GF-D8 (cell line): ENCODE measurements around the gene SEMA3E.
"Not testable (repeated sequence)": the region's sequence is repeated elsewhere in the genome, so short reads cannot be mapped to it uniquely, and the experiment has no call there.

ENCODE experiments used
- DNase-seq: peaks from one replicate; lab custom pipeline; 2025; lab: John Stamatoyannopoulos, UW

Gene SEMA3E

GRCh38 chr7:83648464-83649241, at the start of gene SEMA3E:
TSS of gene SEMA3E (minus strand) at chr7:83649139.
- no peak for DNase-seq

GRCh38 chr7:83697804-83698530, 49.0 kb upstream of the SEMA3E start:
- no peak for DNase-seq

GRCh38 chr7:83696101-83696500, 47.2 kb upstream of the SEMA3E start:
- DNase-seq: no peak

- DNase-seq: no peak
Measured at GRCh38 chr7:83695128-83695960, 46.4 kb upstream of the SEMA3E start.

- no peak for DNase-seq
Measured at GRCh38 chr7:83693256-83693655, 44.3 kb upstream of the SEMA3E start.

GRCh38 chr7:83691095-83691494, 42.2 kb upstream of the SEMA3E start:
- DNase-seq: no peak

GRCh38 chr7:83689855-83690254, 40.9 kb upstream of the SEMA3E start:
- no peak for DNase-seq

GRCh38 chr7:83686416-83686815, 37.5 kb upstream of the SEMA3E start:
- no peak for DNase-seq

- DNase-seq: no peak
Measured at GRCh38 chr7:83684928-83685327, 36.0 kb upstream of the SEMA3E start.

GRCh38 chr7:83681200-83681778, 32.4 kb upstream of the SEMA3E start:
- no peak for DNase-seq

- no peak for DNase-seq
Measured at GRCh38 chr7:83677180-83677866, 28.4 kb upstream of the SEMA3E start.

- DNase-seq: not testable (repeated sequence)
Measured at GRCh38 chr7:83673291-83673690, 24.4 kb upstream of the SEMA3E start.

GRCh38 chr7:83672157-83672556, 23.2 kb upstream of the SEMA3E start:
- no peak for DNase-seq

GRCh38 chr7:83663131-83663530, 14.2 kb upstream of the SEMA3E start:
- DNase-seq: no peak

- no peak for DNase-seq
Measured at GRCh38 chr7:83658126-83658525, 9.2 kb upstream of the SEMA3E start.

- DNase-seq: no peak
Measured at GRCh38 chr7:83655951-83656556, 7.1 kb upstream of the SEMA3E start.

- no peak for DNase-seq
Measured at GRCh38 chr7:83652481-83652880, 3.5 kb upstream of the SEMA3E start.

GRCh38 chr7:83649701-83650100, 762 bp upstream of the SEMA3E start:
- DNase-seq: no peak

GRCh38 chr7:83646027-83646426, 2.9 kb downstream of the SEMA3E start:
- DNase-seq: no peak

GRCh38 chr7:83643739-83644138, 5.2 kb downstream of the SEMA3E start:
- DNase-seq: no peak

GRCh38 chr7:83643012-83643411, 5.9 kb downstream of the SEMA3E start:
- DNase-seq: no peak
